Activated CD4-positive, alpha-beta T cell treated with anti-CD3 and anti-CD28 coated beads for 36 hours (primary cell): ENCODE measurements around the gene GGTLC2. TPM values are rescaled to one million over a fixed set of nuclear protein-coding genes. Genes with fewer than 3 reads are reported as not detected.
"Not testable (repeated sequence)": the region's sequence is repeated elsewhere in the genome, so short reads cannot be mapped to it uniquely, and the experiment has no call there.

ENCODE experiments used
- ATAC-seq: fragments of 200-7000 bp; cut with Tn5 transposase; one replicate; pipeline ENCODE4 v1.10.0; 2021; ENCODE audit warnings: mild to moderate bottlenecking, moderate library complexity
- CTCF ChIA-PET: fragments of 350-600 bp; sonication (Branson Sonifier 250); formaldehyde crosslinking; loops from one replicate; lab custom pipeline; 2021; ENCODE audit warnings: antibody characterized with exemption; lab: Charles Lee
- POLR2A ChIA-PET: fragments of 350-600 bp; sonication (Branson Sonifier 250); formaldehyde crosslinking; loops from one replicate; lab custom pipeline; 2021; ENCODE audit warnings: antibody characterized with exemption, inconsistent platforms; lab: Charles Lee
- DNase-seq: peaks from one replicate; pipeline ENCODE4 v3.0.0-alpha.2; 2020
- H3K27ac Mint-ChIP-seq: one replicate; pipeline ENCODE4 v1.8.0; 2021; ENCODE audit warnings: mixed read lengths
- H3K27me3 Mint-ChIP-seq: one replicate; pipeline ENCODE4 v1.8.0; 2021; ENCODE audit warnings: mixed read lengths
- H3K36me3 Mint-ChIP-seq: one replicate; pipeline ENCODE4 v1.8.0; 2021; ENCODE audit warnings: low read depth, mixed read lengths
- H3K4me1 Mint-ChIP-seq: one replicate; pipeline ENCODE4 v1.8.0; 2021; ENCODE audit warnings: mixed read lengths
- H3K4me3 Mint-ChIP-seq: one replicate; pipeline ENCODE4 v1.8.0; 2021; ENCODE audit warnings: mild to moderate bottlenecking, moderate library complexity, mixed read lengths
- H3K9me3 Mint-ChIP-seq: one replicate; pipeline ENCODE4 v1.8.0; 2021; ENCODE audit warnings: low read depth, mixed read lengths
- intact Hi-C, 2 experiments: fragments of 100-400 bp; cut with DNase I in 1 of 2; cut with micrococcal nuclease in 1 of 2; formaldehyde crosslinking; loops; one replicate each; pipeline versions ENCODE4 v1.14.2 to v1.15.1; 2022 to 2024; cut with DNase I, micrococcal nuclease
- total RNA-seq, 2 experiments: library from RNA; stranded (reverse); gene quantifications; one replicate each; pipeline ENCODE4 v1.2.3, GENCODE V29; 2021

The GGTLC2 gene
- total RNA-seq, 2 experiments from 2014 or later, result not detected

- H3K4me1 Mint-ChIP-seq, H3K27me3 Mint-ChIP-seq, DNase-seq, H3K36me3 Mint-ChIP-seq, POLR2A ChIA-PET, H3K9me3 Mint-ChIP-seq, H3K27ac Mint-ChIP-seq, H3K4me3 Mint-ChIP-seq, ATAC-seq, intact Hi-C loops, CTCF ChIA-PET: not testable (repeated sequence)
Measured at GRCh38 chr22:22642255-22642654, 2.2 kb upstream of the GGTLC2 start.

GRCh38 chr22:22645969-22646368 is 1.6 kb downstream of the GGTLC2 start:
- H3K9me3 Mint-ChIP-seq, H3K4me1 Mint-ChIP-seq, H3K4me3 Mint-ChIP-seq, ATAC-seq, H3K27me3 Mint-ChIP-seq, H3K36me3 Mint-ChIP-seq, intact Hi-C loops, POLR2A ChIA-PET, DNase-seq, H3K27ac Mint-ChIP-seq, CTCF ChIA-PET: not testable (repeated sequence)

GRCh38 chr22:22647952-22648351 is 3.5 kb downstream of the GGTLC2 start:
- intact Hi-C loops, POLR2A ChIA-PET: not testable (repeated sequence)

GRCh38 chr22:22648863-22649536 is 4.6 kb downstream of the GGTLC2 start:
- H3K4me3 Mint-ChIP-seq, H3K27ac Mint-ChIP-seq, POLR2A ChIA-PET, H3K4me1 Mint-ChIP-seq, H3K9me3 Mint-ChIP-seq, CTCF ChIA-PET, DNase-seq, H3K27me3 Mint-ChIP-seq, H3K36me3 Mint-ChIP-seq, intact Hi-C loops, ATAC-seq: not testable (repeated sequence)

More at GRCh38 chr22:22647952-22648351, 3.5 kb downstream of the GGTLC2 start:
- peak; percentile 6 for DNase-seq
- CTCF ChIA-PET, H3K9me3 Mint-ChIP-seq, H3K36me3 Mint-ChIP-seq, H3K27me3 Mint-ChIP-seq, H3K27ac Mint-ChIP-seq, H3K4me1 Mint-ChIP-seq, H3K4me3 Mint-ChIP-seq, ATAC-seq: not testable (repeated sequence)

- not testable (repeated sequence) for H3K9me3 Mint-ChIP-seq
Measured at GRCh38 chr22:22649761-22650160, 5.3 kb downstream of the GGTLC2 start.

GRCh38 chr22:22650398-22650797 is 6.0 kb downstream of the GGTLC2 start:
- CTCF ChIA-PET, ATAC-seq, H3K27ac Mint-ChIP-seq, H3K4me3 Mint-ChIP-seq, POLR2A ChIA-PET, H3K27me3 Mint-ChIP-seq, DNase-seq, H3K36me3 Mint-ChIP-seq, intact Hi-C loops, H3K9me3 Mint-ChIP-seq: not testable (repeated sequence)
- H3K4me1 Mint-ChIP-seq, result peaks cover 17% of the 10 kb centered on the region

More at GRCh38 chr22:22649761-22650160, 5.3 kb downstream of the GGTLC2 start:
- H3K36me3 Mint-ChIP-seq, ATAC-seq, H3K4me3 Mint-ChIP-seq, intact Hi-C loops, POLR2A ChIA-PET, H3K27ac Mint-ChIP-seq, CTCF ChIA-PET, DNase-seq, H3K27me3 Mint-ChIP-seq: not testable (repeated sequence)
- H3K4me1 Mint-ChIP-seq, result peaks cover 12% of the 10 kb centered on the region

GRCh38 chr22:22650803-22651515 is 6.5 kb downstream of the GGTLC2 start:
- intact Hi-C loops, H3K27me3 Mint-ChIP-seq, H3K27ac Mint-ChIP-seq, H3K4me3 Mint-ChIP-seq, DNase-seq, ATAC-seq, H3K36me3 Mint-ChIP-seq, H3K9me3 Mint-ChIP-seq, CTCF ChIA-PET, POLR2A ChIA-PET: not testable (repeated sequence)
- H3K4me1 Mint-ChIP-seq, result peaks cover 17% of the 10 kb centered on the region

GRCh38 chr22:22651593-22651992 is 7.2 kb downstream of the GGTLC2 start:
- ATAC-seq, H3K27ac Mint-ChIP-seq, H3K9me3 Mint-ChIP-seq, DNase-seq, H3K36me3 Mint-ChIP-seq, H3K4me3 Mint-ChIP-seq, H3K27me3 Mint-ChIP-seq, intact Hi-C loops, CTCF ChIA-PET: not testable (repeated sequence)
- POLR2A ChIA-PET, result interaction anchor here (0.7 kb wide), 1 partner anchor 567 kb away, joined by 12 read pairs; no protein-coding TSS in a partner anchor
- H3K4me1 Mint-ChIP-seq, result peaks cover 17% of the 10 kb centered on the region

GRCh38 chr22:22652102-22652501 is 7.7 kb downstream of the GGTLC2 start:
- H3K4me1 Mint-ChIP-seq, result peaks cover 17% of the 10 kb centered on the region
- H3K27ac Mint-ChIP-seq, H3K36me3 Mint-ChIP-seq, CTCF ChIA-PET, H3K9me3 Mint-ChIP-seq, H3K27me3 Mint-ChIP-seq, DNase-seq, ATAC-seq, intact Hi-C loops, H3K4me3 Mint-ChIP-seq: not testable (repeated sequence)
- POLR2A ChIA-PET, result interaction anchor here (0.7 kb wide), 1 partner anchor 566 kb away, joined by 12 read pairs; no protein-coding TSS in a partner anchor

GRCh38 chr22:22652573-22652972 is 8.2 kb downstream of the GGTLC2 start:
- DNase-seq, intact Hi-C loops, CTCF ChIA-PET, H3K4me3 Mint-ChIP-seq, H3K9me3 Mint-ChIP-seq, H3K27me3 Mint-ChIP-seq, H3K27ac Mint-ChIP-seq, H3K36me3 Mint-ChIP-seq, ATAC-seq: not testable (repeated sequence)
- POLR2A ChIA-PET, result interaction anchor here (0.7 kb wide), 1 partner anchor 566 kb away, joined by 12 read pairs; no protein-coding TSS in a partner anchor
- peaks cover 17% of the 10 kb centered on the region for H3K4me1 Mint-ChIP-seq

GRCh38 chr22:22653677-22654381 is 9.4 kb downstream of the GGTLC2 start:
- POLR2A ChIA-PET, intact Hi-C loops, H3K36me3 Mint-ChIP-seq, H3K27me3 Mint-ChIP-seq, H3K27ac Mint-ChIP-seq, H3K4me3 Mint-ChIP-seq, H3K9me3 Mint-ChIP-seq, DNase-seq, ATAC-seq: not testable (repeated sequence)
- H3K4me1 Mint-ChIP-seq, result peaks cover 17% of the 10 kb centered on the region
- CTCF ChIA-PET, result interaction anchor here (1.1 kb wide), 1 partner anchor 53 kb away, joined by 3 read pairs; no protein-coding TSS in a partner anchor
